Measurements from ENCODE around the gene MFGE8.

MFGE8 gene

GRCh38 chr15:88901508-88902220 lies 11.5 kb downstream of the MFGE8 start:
- TF ChIP-seq, protein P1, sequence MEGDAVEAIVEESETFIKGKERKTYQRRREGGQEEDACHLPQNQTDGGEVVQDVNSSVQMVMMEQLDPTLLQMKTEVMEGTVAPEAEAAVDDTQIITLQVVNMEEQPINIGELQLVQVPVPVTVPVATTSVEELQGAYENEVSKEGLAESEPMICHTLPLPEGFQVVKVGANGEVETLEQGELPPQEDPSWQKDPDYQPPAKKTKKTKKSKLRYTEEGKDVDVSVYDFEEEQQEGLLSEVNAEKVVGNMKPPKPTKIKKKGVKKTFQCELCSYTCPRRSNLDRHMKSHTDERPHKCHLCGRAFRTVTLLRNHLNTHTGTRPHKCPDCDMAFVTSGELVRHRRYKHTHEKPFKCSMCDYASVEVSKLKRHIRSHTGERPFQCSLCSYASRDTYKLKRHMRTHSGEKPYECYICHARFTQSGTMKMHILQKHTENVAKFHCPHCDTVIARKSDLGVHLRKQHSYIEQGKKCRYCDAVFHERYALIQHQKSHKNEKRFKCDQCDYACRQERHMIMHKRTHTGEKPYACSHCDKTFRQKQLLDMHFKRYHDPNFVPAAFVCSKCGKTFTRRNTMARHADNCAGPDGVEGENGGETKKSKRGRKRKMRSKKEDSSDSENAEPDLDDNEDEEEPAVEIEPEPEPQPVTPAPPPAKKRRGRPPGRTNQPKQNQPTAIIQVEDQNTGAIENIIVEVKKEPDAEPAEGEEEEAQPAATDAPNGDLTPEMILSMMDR (conservative IDR thresholded peaks at IDR 0.05): no peak
- no peak overlapping the region for H3K27ac ChIP-seq

- TF ChIP-seq, protein P1 (conservative IDR thresholded peaks at IDR 0.05): no peak
- no peak overlapping the region for H3K27ac ChIP-seq
These were observed 12.2 kb downstream of the MFGE8 start for GRCh38 chr15:88900982-88901418.

GRCh38 chr15:88900309-88900981 lies 12.7 kb downstream of the MFGE8 start:
- H3K27ac ChIP-seq: no peak overlapping the region
- TF ChIP-seq, protein P1 (conservative IDR thresholded peaks at IDR 0.05): no peak

DNA sequence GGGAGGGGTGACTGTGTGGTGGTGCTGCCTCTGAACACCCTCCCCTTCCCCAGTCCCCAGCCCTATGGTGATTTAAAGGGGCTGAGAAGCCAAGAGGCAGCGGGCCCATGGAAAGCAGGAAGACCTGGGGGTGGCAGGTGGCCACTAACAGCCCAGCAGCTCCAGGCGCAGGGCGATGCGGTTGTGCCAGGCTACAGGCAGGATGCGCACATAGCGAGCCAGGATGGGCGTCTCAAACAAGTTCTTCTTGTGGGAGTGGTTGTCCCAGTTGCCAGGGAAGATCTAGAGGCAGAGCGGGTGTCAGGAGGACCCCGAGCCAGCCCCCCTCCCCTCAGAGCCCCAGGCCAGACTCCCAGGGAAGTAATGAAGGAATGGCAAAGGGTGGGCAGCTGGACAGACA lies 13.9 kb downstream of the MFGE8 start:
- TF ChIP-seq, protein P1 (conservative IDR thresholded peaks at IDR 0.05): no peak
- H3K27ac ChIP-seq: no peak overlapping the region

DNA sequence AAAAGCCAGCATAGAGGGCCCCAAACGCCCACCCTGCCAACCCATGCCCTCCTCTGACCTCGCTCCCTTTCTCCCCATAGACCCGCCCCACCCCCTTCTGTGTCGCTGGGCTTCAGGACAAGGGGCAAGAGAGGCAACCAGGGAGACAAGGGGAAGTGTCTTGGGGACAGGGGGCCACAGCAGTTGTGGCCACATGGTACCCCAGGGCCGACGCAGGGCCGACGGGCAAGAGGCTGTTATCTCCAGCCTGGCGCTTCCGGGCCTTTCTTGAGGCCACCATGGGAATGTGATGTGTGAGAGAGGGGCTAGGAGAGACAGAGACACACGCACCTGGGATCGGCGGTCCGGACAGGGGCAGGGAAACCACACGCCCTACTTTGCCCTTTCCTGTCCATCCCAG lies 14.4 kb downstream of the MFGE8 start:
- no peak overlapping the region for H3K27ac ChIP-seq
- TF ChIP-seq, protein P1 (conservative IDR thresholded peaks at IDR 0.05): no peak

DNA sequence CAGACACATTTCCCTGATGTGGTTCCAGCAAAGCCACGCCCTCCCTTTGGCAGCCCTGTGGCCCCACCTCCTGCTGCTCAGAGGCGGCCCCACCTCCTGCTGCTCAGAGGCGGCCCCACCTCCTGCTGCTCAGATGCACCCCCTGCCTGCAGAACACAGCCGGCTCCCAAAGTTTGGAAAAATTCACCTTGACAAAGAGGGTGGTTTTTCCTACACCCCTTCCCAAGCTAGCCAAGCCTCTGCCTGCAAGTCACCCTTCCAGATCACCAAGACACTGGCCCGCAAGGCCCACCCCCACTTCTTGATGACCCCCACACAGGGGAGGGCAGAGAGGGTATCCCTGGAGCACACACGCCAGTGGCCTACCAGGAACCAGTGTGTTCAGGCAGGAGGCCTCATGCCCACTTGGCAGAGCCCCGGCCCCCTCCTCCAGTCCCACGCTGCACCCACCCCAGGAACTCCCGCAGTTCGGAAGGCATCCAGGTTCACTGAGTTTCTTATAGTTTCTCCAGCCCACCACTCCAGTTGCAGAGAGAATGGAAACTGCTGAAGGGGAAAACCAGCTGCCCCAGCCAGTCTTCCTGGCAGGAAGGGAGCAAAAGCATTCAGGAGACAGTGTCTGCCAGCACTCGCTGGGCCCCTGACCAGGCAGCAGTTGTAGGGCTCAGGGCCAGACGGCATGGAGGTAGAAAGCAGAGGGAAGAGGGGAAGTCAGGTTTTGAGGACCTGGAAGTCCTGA lies 15.6 kb downstream of the MFGE8 start:
- TF ChIP-seq, protein P1 (conservative IDR thresholded peaks at IDR 0.05): peak; percentile 86

DNA sequence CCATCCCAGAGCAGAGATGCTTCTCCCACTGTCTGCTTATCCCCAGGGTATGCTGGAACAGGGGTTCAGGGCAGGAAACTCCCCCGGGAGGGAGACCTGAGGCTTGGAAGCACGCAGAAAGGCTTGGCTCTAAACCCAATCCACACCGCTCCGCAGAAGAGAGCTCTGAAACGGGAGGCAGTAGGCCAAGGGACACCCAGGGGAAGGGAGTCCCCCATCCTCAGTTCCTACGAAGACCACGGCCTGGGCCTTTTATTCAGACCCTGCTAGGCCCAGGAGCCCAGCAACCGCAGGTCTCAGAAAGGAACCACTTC lies 16.1 kb downstream of the MFGE8 start:
- H3K27ac ChIP-seq: peak overlapping the region; percentile 17; the same call in 1 of the 2 replicates
- TF ChIP-seq, protein P1 (conservative IDR thresholded peaks at IDR 0.05): no peak

More for the DNA sequence above, 15.6 kb downstream of the MFGE8 start:
- peak overlapping the region; percentile 17; the same call in 1 of the 2 replicates for H3K27ac ChIP-seq

Measured in VCaP (cell line).